Measurements from ENCODE around the gene TIMP2. TPM values are rescaled to one million over a fixed set of nuclear protein-coding genes. Genes with fewer than 3 reads are reported as not detected.

TIMP2 gene
- total RNA-seq, 1 experiment from 2014 or later, result 24.8 TPM

DNA sequence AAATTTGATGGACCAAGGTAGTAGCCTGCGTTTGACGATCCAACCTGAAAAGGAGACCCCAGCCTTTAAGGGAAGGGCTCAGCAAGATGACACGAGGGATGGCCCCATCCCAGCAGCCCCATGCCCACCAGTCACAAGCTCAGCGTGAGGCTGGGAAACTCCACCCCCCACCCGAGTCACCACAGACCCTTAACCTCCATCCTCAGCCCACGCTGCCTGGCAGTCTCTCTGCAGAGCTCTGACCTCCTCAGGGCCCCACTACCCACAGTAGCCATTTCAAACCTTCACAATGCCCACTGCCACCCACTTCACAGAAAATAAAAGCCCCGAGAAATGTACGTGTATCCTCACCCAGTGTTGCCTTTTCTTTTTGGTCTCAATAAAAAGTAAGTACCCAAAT is 103.2 kb downstream of the TIMP2 start:
- POLR2A ChIA-PET, result interaction anchor here (1.3 kb wide), 1 partner anchor 18 kb away, joined by 3 read pairs; the partner anchor contains the start of gene USP36
- BruUV-seq (replicated peaks), result no TSS peak
- Mint-ChIP-seq H3K4me1 (ENCODE audit: insufficient read depth, unreplicated experiment) (peaks cover 5% of the 10 kb centered on the region), H3K36me3 (ENCODE audit: insufficient read depth, unreplicated experiment) (peaks cover 90% of the 10 kb centered on the region), H3K27me3 (ENCODE audit: insufficient read depth, unreplicated experiment) (no peaks in the 10 kb centered on the region), H3K4me3 (ENCODE audit: unreplicated experiment) (no peak overlapping the region), H3K9me3 (ENCODE audit: unreplicated experiment) (no peaks in the 10 kb centered on the region), H3K27ac (ENCODE audit: low read depth, unreplicated experiment) (no peak overlapping the region)
- CTCF ChIA-PET, result interaction anchor here (0.6 kb wide), 1 partner anchor 170 kb away, joined by 3 read pairs; no protein-coding TSS in a partner anchor
- TF ChIP-seq, protein P1, sequence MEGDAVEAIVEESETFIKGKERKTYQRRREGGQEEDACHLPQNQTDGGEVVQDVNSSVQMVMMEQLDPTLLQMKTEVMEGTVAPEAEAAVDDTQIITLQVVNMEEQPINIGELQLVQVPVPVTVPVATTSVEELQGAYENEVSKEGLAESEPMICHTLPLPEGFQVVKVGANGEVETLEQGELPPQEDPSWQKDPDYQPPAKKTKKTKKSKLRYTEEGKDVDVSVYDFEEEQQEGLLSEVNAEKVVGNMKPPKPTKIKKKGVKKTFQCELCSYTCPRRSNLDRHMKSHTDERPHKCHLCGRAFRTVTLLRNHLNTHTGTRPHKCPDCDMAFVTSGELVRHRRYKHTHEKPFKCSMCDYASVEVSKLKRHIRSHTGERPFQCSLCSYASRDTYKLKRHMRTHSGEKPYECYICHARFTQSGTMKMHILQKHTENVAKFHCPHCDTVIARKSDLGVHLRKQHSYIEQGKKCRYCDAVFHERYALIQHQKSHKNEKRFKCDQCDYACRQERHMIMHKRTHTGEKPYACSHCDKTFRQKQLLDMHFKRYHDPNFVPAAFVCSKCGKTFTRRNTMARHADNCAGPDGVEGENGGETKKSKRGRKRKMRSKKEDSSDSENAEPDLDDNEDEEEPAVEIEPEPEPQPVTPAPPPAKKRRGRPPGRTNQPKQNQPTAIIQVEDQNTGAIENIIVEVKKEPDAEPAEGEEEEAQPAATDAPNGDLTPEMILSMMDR (IDR thresholded peaks at IDR 0.05; ENCODE audit: unreplicated experiment), result no peak
- intact Hi-C loops (cut with micrococcal nuclease), result no loop called here
- DNase-seq (ENCODE audit: unreplicated experiment), result no peak

DNA sequence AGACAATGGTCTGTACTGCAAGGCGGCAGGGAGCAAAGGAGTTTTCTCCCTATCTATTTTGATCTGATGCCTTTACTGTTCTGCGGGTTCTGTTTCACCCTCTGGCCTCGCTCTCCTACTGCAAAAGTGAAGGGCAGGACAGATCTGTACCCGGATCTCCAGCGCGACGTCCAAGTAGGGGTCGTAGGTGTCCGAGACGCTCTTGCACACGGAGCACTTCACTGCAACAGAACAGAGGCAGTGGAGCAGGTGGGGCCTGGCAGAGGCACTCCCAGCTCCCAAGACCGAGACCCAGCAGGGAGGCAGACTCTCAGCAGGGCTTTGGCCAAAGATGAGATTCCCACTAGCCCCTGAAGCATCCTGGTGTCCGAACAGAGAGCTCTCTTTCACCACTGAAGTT is 104.3 kb downstream of the TIMP2 start:
- Mint-ChIP-seq H3K27ac (ENCODE audit: low read depth, unreplicated experiment) (no peak overlapping the region), H3K9me3 (ENCODE audit: unreplicated experiment) (no peaks in the 10 kb centered on the region), H3K4me3 (ENCODE audit: unreplicated experiment) (no peak overlapping the region), H3K36me3 (ENCODE audit: insufficient read depth, unreplicated experiment) (peaks cover 98% of the 10 kb centered on the region), H3K27me3 (ENCODE audit: insufficient read depth, unreplicated experiment) (no peaks in the 10 kb centered on the region), H3K4me1 (ENCODE audit: insufficient read depth, unreplicated experiment) (peaks cover 5% of the 10 kb centered on the region)
- DNase-seq (ENCODE audit: unreplicated experiment), result no peak
- intact Hi-C loops (cut with micrococcal nuclease), result no loop called here
- CTCF ChIA-PET, result interaction anchor here (1.3 kb wide), 1 partner anchor 11 kb away, joined by 4 read pairs; no protein-coding TSS in a partner anchor
- POLR2A ChIA-PET, result interaction anchor here (0.7 kb wide), 1 partner anchor 310 kb away, joined by 4 read pairs; no protein-coding TSS in a partner anchor
- no TSS peak for BruUV-seq (replicated peaks)
- TF ChIP-seq, protein P1 (IDR thresholded peaks at IDR 0.05; ENCODE audit: unreplicated experiment), result no peak

DNA sequence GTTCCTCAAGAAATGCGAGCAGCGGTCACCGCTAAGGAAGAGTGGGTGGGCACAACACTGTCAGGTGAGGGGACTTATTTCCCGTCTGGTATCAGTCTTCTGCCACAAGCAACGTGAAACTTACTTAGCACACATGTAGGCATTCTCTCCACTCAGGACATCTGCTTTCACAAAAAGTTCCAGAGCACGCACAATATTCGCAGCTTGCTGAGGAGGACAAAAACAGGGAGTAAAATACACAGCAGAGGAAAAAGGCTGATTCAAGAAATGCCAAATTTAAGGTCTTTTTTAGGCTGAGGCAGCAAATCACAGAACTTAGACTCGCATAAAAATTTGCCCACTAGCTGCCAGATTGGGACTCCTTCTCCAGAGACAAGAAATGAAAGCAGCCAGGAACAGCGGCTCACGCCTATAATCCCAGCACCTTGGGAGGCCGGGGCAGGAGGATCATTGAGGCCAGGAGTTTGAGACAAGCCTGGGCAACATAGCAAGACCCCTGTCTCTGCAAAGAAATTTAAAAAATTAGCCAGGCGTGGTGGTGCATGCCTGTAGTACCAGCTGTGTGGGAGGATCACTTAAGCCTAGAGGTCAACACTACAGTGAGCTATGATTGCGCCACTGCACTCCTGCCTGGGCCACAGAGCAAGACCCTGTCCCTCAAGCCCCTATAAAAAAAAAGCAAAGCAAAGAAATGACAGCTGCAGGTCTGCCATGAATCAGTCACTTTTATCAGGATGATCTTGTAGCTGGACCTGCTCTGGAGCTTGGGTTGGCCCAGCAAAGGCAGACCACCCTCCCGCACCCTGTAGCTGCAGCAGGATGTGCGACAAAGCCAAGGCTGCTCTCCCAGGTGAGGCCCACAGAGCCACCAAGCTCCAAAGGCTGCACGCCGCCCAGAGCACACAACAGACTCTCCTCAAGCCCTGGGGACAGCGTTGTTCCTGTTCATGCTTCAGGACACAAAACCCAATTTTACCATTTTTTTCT is 105.1 kb downstream of the TIMP2 start:
- no peak overlapping the region for H3K4me3 Mint-ChIP-seq (ENCODE audit: unreplicated experiment)
- H3K27me3 Mint-ChIP-seq (ENCODE audit: insufficient read depth, unreplicated experiment), result no peaks in the 10 kb centered on the region
- TF ChIP-seq, protein P1 (IDR thresholded peaks at IDR 0.05; ENCODE audit: unreplicated experiment), result no peak
- no TSS peak for BruUV-seq (replicated peaks)
- ChIA-PET CTCF (interaction anchor here (0.7 to 1.3 kb wide), 2 partner anchors 10 to 19 kb away, joined by 3 to 4 read pairs; no protein-coding TSS in a partner anchor), POLR2A (interaction anchor here (0.7 kb wide), 1 partner anchor 309 kb away, joined by 4 read pairs; no protein-coding TSS in a partner anchor)
- H3K9me3 Mint-ChIP-seq (ENCODE audit: unreplicated experiment), result no peaks in the 10 kb centered on the region
- peaks cover 5% of the 10 kb centered on the region for H3K4me1 Mint-ChIP-seq (ENCODE audit: insufficient read depth, unreplicated experiment)
- intact Hi-C loops (cut with micrococcal nuclease), result no loop called here
- H3K36me3 Mint-ChIP-seq (ENCODE audit: insufficient read depth, unreplicated experiment), result peaks cover 98% of the 10 kb centered on the region
- DNase-seq (ENCODE audit: unreplicated experiment), result no peak
- no peak overlapping the region for H3K27ac Mint-ChIP-seq (ENCODE audit: low read depth, unreplicated experiment)

DNA sequence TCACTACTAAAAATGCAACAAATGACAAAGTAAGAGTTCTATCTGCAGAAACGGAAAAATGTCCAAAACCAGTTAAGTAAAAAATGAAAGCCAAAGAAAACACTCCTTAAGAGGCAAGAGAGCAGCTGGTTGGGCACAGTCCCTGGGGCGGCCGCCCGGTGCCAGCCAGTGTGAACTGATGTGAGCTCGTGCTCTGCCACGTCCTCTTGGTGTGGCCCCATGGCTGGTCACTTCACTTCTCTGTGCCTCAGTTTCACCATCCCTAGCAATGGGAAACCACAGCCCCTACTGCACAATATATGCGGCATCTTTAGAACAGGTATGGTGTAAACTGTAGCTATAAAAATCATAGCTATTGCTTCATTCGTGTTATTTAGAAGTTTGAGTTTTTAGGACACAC is 105.8 kb downstream of the TIMP2 start:
- H3K9me3 Mint-ChIP-seq (ENCODE audit: unreplicated experiment), result no peaks in the 10 kb centered on the region
- peaks cover 5% of the 10 kb centered on the region for H3K4me1 Mint-ChIP-seq (ENCODE audit: insufficient read depth, unreplicated experiment)
- H3K27ac Mint-ChIP-seq (ENCODE audit: low read depth, unreplicated experiment), result no peak overlapping the region
- POLR2A ChIA-PET, result no interaction called here
- BruUV-seq (replicated peaks), result no TSS peak
- H3K36me3 Mint-ChIP-seq (ENCODE audit: insufficient read depth, unreplicated experiment), result peaks cover 98% of the 10 kb centered on the region
- DNase-seq (ENCODE audit: unreplicated experiment), result no peak
- intact Hi-C loops (cut with micrococcal nuclease), result no loop called here
- H3K27me3 Mint-ChIP-seq (ENCODE audit: insufficient read depth, unreplicated experiment), result no peaks in the 10 kb centered on the region
- no peak overlapping the region for H3K4me3 Mint-ChIP-seq (ENCODE audit: unreplicated experiment)
- TF ChIP-seq, protein P1 (IDR thresholded peaks at IDR 0.05; ENCODE audit: unreplicated experiment), result no peak
- CTCF ChIA-PET, result interaction anchor here (0.7 kb wide), 1 partner anchor 19 kb away, joined by 3 read pairs; no protein-coding TSS in a partner anchor

All from MCF 10A (cell line).